HL-60 (cell line): ENCODE measurements around the gene TBL1X.

Experiments used
- GABPA ChIP-seq: IDR thresholded peaks from 2 replicates; pipeline ENCODE4 v1.6.1; 2012; ENCODE audit warnings: low read depth
- POLR2AphosphoS5 ChIP-seq: IDR thresholded peaks from 2 replicates; pipeline ENCODE4 v1.6.1; 2012; ENCODE audit warnings: low read depth
- TF ChIP-seq, protein P1 (sequence below): IDR thresholded peaks from one replicate; pipeline ENCODE4 v1.5.1; 2011; ENCODE audit warnings: low read length, control low read depth, inconsistent platforms; ENCODE audit not compliant: insufficient read depth

GRCh38 chrX:9498236-9498635 lies 33.4 kb downstream of the TBL1X start:
- TF ChIP-seq, protein P1, sequence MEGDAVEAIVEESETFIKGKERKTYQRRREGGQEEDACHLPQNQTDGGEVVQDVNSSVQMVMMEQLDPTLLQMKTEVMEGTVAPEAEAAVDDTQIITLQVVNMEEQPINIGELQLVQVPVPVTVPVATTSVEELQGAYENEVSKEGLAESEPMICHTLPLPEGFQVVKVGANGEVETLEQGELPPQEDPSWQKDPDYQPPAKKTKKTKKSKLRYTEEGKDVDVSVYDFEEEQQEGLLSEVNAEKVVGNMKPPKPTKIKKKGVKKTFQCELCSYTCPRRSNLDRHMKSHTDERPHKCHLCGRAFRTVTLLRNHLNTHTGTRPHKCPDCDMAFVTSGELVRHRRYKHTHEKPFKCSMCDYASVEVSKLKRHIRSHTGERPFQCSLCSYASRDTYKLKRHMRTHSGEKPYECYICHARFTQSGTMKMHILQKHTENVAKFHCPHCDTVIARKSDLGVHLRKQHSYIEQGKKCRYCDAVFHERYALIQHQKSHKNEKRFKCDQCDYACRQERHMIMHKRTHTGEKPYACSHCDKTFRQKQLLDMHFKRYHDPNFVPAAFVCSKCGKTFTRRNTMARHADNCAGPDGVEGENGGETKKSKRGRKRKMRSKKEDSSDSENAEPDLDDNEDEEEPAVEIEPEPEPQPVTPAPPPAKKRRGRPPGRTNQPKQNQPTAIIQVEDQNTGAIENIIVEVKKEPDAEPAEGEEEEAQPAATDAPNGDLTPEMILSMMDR = no peak
- TF ChIP-seq POLR2AphosphoS5 = no peak
- TF ChIP-seq GABPA = no peak
